HepG2 (cell line): ENCODE measurements around the gene MBLAC1. TPM values are rescaled to one million over a fixed set of nuclear protein-coding genes. Genes with fewer than 3 reads are reported as not detected.
A peak's percentile ranks its signal among the peaks of the same experiment; 100 is the strongest.

Experiments
- ARNT ChIP-seq: fragments of 450-650 bp; IDR thresholded peaks from 2 replicates; pipeline ENCODE4 v1.6.1; 2017
- CCDC6 ChIP-seq: sonication (generic); formaldehyde crosslinking; IDR thresholded peaks from 2 replicates; pipeline ENCODE4 v1.8.1; 2022; ENCODE audit warnings: mild to moderate bottlenecking, missing genetic modification reagents, moderate library complexity
- CERS6 ChIP-seq: sonication (generic); formaldehyde crosslinking; IDR thresholded peaks from 2 replicates; pipeline ENCODE4 v1.5.0; 2020; ENCODE audit warnings: missing genetic modification reagents
- DMAP1 ChIP-seq: IDR thresholded peaks from 2 replicates; pipeline ENCODE4 v1.6.1; 2016
- GTF2F1 ChIP-seq: fragments of 150-350 bp; IDR thresholded peaks from 2 replicates; pipeline ENCODE4 v1.6.1; 2014; ENCODE audit warnings: low read length
- HMGA1 ChIP-seq: sonication (generic); formaldehyde crosslinking; conservative IDR thresholded peaks from 2 replicates; pipeline ENCODE4 v1.4.0; 2020; ENCODE audit warnings: missing genetic modification reagents
- HNRNPL ChIP-seq: fragments of 200-400 bp; formaldehyde crosslinking; IDR thresholded peaks from 2 replicates; pipeline ENCODE4 v1.6.1; 2017; ENCODE audit warnings: mild to moderate bottlenecking, low read depth, low read length
- HOXA9 ChIP-seq: sonication (generic); formaldehyde crosslinking; IDR thresholded peaks from 2 replicates; pipeline ENCODE4 v1.8.1; 2022; ENCODE audit warnings: missing genetic modification reagents, mild to moderate bottlenecking, moderate library complexity, borderline replicate concordance
- NCOR1 ChIP-seq: fragments of 200-600 bp; sonication (generic); IDR thresholded peaks from 2 replicates; pipeline ENCODE4 v1.7.0; 2017; ENCODE audit warnings: antibody characterized with exemption, low read length, borderline replicate concordance
- NONO ChIP-seq, 2 experiments: fragments of 450-650 bp in 1 of 2; sonication (generic) in 1 of 2; formaldehyde crosslinking in 1 of 2; IDR thresholded peaks in 1 of 2; conservative IDR thresholded peaks in 1 of 2; 2 replicates each; pipeline versions ENCODE4 v1.6.1 to v1.8.0; 2017 to 2022; ENCODE audit warnings: mild to moderate bottlenecking in 1 of 2, missing genetic modification reagents in 1 of 2, moderate library complexity in 1 of 2
- NR2F6 ChIP-seq, 2 experiments: IDR thresholded peaks; 2 replicates each; pipeline ENCODE4 v1.6.1; 2016; ENCODE audit warnings: antibody characterized with exemption in 1 of 2, mild to moderate bottlenecking in 1 of 2
- PPARG ChIP-seq: conservative IDR thresholded peaks from 2 replicates; pipeline ENCODE4 v1.6.1; 2016; ENCODE audit warnings: missing biosample characterization, missing genetic modification reagents
- RAD21 ChIP-seq: fragments of 450-650 bp; formaldehyde crosslinking; IDR thresholded peaks from 2 replicates; pipeline ENCODE4 v1.5.0; 2020; ENCODE audit warnings: mild to moderate bottlenecking
- RCOR2 ChIP-seq: IDR thresholded peaks from 2 replicates; pipeline ENCODE4 v1.6.1; 2016; ENCODE audit warnings: missing biosample characterization, missing genetic modification reagents
- REXO4 ChIP-seq: sonication (generic); formaldehyde crosslinking; IDR thresholded peaks from 2 replicates; pipeline ENCODE4 v1.8.0; 2022; ENCODE audit warnings: missing genetic modification reagents, mild to moderate bottlenecking, borderline replicate concordance
- ZFP1 ChIP-seq: IDR thresholded peaks from 2 replicates; pipeline ENCODE4 v1.6.1; 2016
- ZFYVE20 ChIP-seq: sonication (generic); formaldehyde crosslinking; IDR thresholded peaks from 2 replicates; pipeline ENCODE4 v1.8.0; 2023; ENCODE audit warnings: low read depth, mild to moderate bottlenecking, moderate library complexity, missing genetic modification reagents, borderline replicate concordance
- ZIK1 ChIP-seq: sonication (generic); formaldehyde crosslinking; IDR thresholded peaks from 2 replicates; pipeline ENCODE4 v1.5.0; 2020; ENCODE audit warnings: mild to moderate bottlenecking, low read depth, missing genetic modification reagents, borderline replicate concordance
- ZNF496 ChIP-seq: sonication (generic); formaldehyde crosslinking; IDR thresholded peaks from 2 replicates; pipeline ENCODE4 v1.8.1; 2023; ENCODE audit warnings: mild to moderate bottlenecking, moderate library complexity, missing genetic modification reagents; ENCODE audit not compliant: insufficient replicate concordance
- ZNF543 ChIP-seq: sonication (generic); formaldehyde crosslinking; IDR thresholded peaks from 2 replicates; pipeline ENCODE4 v1.4.0; 2020; ENCODE audit warnings: mild to moderate bottlenecking, missing genetic modification reagents
- ZNF567 ChIP-seq: sonication (generic); formaldehyde crosslinking; IDR thresholded peaks from 2 replicates; pipeline ENCODE4 v1.8.1; 2023; ENCODE audit warnings: mild to moderate bottlenecking, missing genetic modification reagents, borderline replicate concordance
- ZNF788 ChIP-seq: sonication (generic); formaldehyde crosslinking; IDR thresholded peaks from 2 replicates; pipeline ENCODE4 v1.5.0; 2020; ENCODE audit warnings: mild to moderate bottlenecking, missing genetic modification reagents, borderline replicate concordance
- ZNF839 ChIP-seq: sonication (generic); formaldehyde crosslinking; IDR thresholded peaks from 2 replicates; pipeline ENCODE4 v1.4.0; 2020; ENCODE audit warnings: missing genetic modification reagents, mild to moderate bottlenecking, borderline replicate concordance
- polyA plus RNA-seq, 8 experiments: library from polyadenylated mRNA; depleted of rRNA in 3 of 8; stranded (reverse) in 7 of 8; unstranded in 1 of 8; fragments of >200 nt; fragmentation: Illumina TruSeq in 4 of 8; extraction: Trizol in 4 of 8; gene quantifications; 2 replicates each; pipeline versions ENCODE4 v1.2.1 to v1.2.3, GENCODE V29; 2011 to 2016; ENCODE audit warnings: low read depth in 4 of 8, missing spikeins in 1 of 8, mixed read lengths in 1 of 8; ENCODE audit not compliant: insufficient read depth in 1 of 8
- total RNA-seq, 5 experiments: library from RNA; depleted of rRNA; stranded (reverse); fragments of >200 nt; fragmentation: Illumina TruSeq; extraction: Trizol; gene quantifications; 2 replicates each; pipeline ENCODE4 v1.2.3, GENCODE V29; 2016; ENCODE audit warnings: low read depth in 1 of 5
- TF ChIP-seq, protein P1 (sequence below): sonication (generic); formaldehyde crosslinking; IDR thresholded peaks from 2 replicates; pipeline ENCODE4 v1.4.0; 2020; ENCODE audit warnings: missing genetic modification reagents
- TF ChIP-seq, protein P2 (sequence below): sonication (generic); formaldehyde crosslinking; IDR thresholded peaks from 2 replicates; pipeline ENCODE4 v1.5.0; 2020; ENCODE audit warnings: missing genetic modification reagents
- TF ChIP-seq, protein P3 (sequence below): sonication (generic); formaldehyde crosslinking; IDR thresholded peaks from 2 replicates; pipeline ENCODE4 v1.4.0; 2020; ENCODE audit warnings: mild to moderate bottlenecking, low read depth, missing genetic modification reagents

The MBLAC1 gene
- total and polyA plus RNA-seq, 2 of the 13 experiments (the other 11 are each of a cell fraction or from before 2014, with no cell fraction given): 0.79 to 2.1 TPM

DNA sequence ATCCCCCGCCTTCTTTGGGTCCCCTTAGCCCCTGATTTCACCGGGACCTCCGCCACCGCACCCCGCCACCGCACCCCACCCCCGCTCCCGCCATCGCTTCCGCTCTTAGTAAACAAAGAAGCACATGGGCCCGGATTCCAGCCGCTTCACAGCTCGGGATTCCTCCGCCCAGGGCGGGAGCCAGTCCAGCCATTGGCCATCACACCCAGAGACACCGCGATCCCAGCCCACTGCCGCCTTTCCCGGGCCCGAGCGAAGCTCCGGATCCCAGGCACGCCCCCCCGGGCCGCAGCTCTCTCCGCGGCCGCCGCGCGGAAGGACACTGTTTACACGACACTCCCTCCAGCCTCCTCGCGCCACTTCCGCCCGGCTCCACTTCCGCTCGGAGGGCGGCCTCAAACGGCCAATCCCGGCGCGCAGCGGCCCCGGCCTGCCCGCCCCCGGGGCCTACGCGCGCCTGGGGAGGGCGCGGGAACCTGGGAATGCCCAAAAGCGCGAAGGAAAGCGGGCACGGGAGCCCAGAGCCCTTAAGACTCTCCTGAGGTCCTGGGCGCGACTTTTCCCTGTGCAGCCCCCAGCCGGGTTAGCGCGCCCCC lies 26.2 kb upstream of the MBLAC1 start (continued):
- no peak for TF ChIP-seq GTF2F1
- TF ChIP-seq ZFP1 (CRISPR knock-in tag): no peak; the same call in 1 of the 2 replicates
- no peak for TF ChIP-seq HMGA1 (CRISPR knock-in tag)
- TF ChIP-seq HNRNPL: no peak
- TF ChIP-seq RAD21 (CRISPR knock-in tag): no peak; the same call in 1 of the 2 replicates
- TF ChIP-seq, protein P1, sequence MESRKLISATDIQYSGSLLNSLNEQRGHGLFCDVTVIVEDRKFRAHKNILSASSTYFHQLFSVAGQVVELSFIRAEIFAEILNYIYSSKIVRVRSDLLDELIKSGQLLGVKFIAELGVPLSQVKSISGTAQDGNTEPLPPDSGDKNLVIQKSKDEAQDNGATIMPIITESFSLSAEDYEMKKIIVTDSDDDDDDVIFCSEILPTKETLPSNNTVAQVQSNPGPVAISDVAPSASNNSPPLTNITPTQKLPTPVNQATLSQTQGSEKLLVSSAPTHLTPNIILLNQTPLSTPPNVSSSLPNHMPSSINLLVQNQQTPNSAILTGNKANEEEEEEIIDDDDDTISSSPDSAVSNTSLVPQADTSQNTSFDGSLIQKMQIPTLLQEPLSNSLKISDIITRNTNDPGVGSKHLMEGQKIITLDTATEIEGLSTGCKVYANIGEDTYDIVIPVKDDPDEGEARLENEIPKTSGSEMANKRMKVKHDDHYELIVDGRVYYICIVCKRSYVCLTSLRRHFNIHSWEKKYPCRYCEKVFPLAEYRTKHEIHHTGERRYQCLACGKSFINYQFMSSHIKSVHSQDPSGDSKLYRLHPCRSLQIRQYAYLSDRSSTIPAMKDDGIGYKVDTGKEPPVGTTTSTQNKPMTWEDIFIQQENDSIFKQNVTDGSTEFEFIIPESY (CRISPR knock-in tag): peak; percentile 31
- TF ChIP-seq HOXA9 (CRISPR knock-in tag): no peak
- TF ChIP-seq NR2F6 (IDR thresholded peaks at IDR 0.05): no peak
- 0 out of 2 replicates have a peak, but pooled peaks have one; percentile 20 for TF ChIP-seq NR2F6 (CRISPR knock-in tag; IDR thresholded peaks at IDR 0.05)
- TF ChIP-seq CCDC6 (CRISPR knock-in tag): peak; percentile 70; the same call in 1 of the 2 replicates
- TF ChIP-seq ZFYVE20 (CRISPR knock-in tag): peak; percentile 41; the same call in 1 of the 2 replicates
- no peak for TF ChIP-seq ZNF496 (CRISPR knock-in tag)
- TF ChIP-seq, protein P2, sequence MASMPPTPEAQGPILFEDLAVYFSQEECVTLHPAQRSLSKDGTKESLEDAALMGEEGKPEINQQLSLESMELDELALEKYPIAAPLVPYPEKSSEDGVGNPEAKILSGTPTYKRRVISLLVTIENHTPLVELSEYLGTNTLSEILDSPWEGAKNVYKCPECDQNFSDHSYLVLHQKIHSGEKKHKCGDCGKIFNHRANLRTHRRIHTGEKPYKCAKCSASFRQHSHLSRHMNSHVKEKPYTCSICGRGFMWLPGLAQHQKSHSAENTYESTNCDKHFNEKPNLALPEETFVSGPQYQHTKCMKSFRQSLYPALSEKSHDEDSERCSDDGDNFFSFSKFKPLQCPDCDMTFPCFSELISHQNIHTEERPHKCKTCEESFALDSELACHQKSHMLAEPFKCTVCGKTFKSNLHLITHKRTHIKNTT: no peak
- TF ChIP-seq DMAP1 (CRISPR knock-in tag): peak; percentile 91
- TF ChIP-seq RCOR2: no peak
- peak; percentile 59; the same call in 1 of the 2 replicates for TF ChIP-seq NCOR1
- no peak for TF ChIP-seq NONO (IDR thresholded peaks at IDR 0.05)
- peak; percentile 16; the same call in 1 of the 2 replicates for TF ChIP-seq NONO (CRISPR knock-in tag; conservative IDR thresholded peaks at IDR 0.05)
- no peak for TF ChIP-seq REXO4 (CRISPR knock-in tag)
- 0 out of 2 replicates have a peak, but pooled peaks have one; percentile 60 for TF ChIP-seq ZNF839 (CRISPR knock-in tag)
- TF ChIP-seq ZNF788 (CRISPR knock-in tag): peak; percentile 93; the same call in 1 of the 2 replicates
- no peak for TF ChIP-seq ARNT
- TF ChIP-seq ZNF567 (CRISPR knock-in tag): 0 out of 2 replicates have a peak, but pooled peaks have one; percentile 72
- TF ChIP-seq, protein P3, sequence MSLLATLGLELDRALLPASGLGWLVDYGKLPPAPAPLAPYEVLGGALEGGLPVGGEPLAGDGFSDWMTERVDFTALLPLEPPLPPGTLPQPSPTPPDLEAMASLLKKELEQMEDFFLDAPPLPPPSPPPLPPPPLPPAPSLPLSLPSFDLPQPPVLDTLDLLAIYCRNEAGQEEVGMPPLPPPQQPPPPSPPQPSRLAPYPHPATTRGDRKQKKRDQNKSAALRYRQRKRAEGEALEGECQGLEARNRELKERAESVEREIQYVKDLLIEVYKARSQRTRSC (CRISPR knock-in tag): 0 out of 2 replicates have a peak, but pooled peaks have one; percentile 68
- TF ChIP-seq ZNF543 (CRISPR knock-in tag): peak; percentile 90
- no peak; the same call in 1 of the 2 replicates for TF ChIP-seq PPARG (CRISPR knock-in tag)
- peak; percentile 34; the same call in 1 of the 2 replicates for TF ChIP-seq ZIK1
- no peak for TF ChIP-seq CERS6 (CRISPR knock-in tag)
